ENCODE data around the gene TCF4.

The TCF4 gene

DNA sequence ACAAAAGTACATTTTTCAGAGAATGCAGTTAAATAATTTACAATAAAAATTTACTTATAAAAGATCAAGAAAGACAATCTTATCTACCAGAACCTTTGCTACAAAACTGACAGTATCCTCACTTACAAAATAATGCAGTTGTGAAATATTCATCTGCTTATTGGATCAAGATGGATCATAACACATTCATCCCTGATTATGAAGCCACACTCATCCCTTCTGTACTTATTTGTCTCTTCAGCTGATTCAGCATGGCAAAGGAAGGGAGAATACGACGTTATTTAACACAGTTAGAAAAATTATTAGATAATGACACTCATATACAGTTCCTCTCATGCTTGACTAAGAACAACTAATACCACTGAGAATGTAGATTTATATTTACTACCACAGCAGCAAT, 46.4 kb downstream of the TCF4 start:
- DNase-seq = no peak

DNA sequence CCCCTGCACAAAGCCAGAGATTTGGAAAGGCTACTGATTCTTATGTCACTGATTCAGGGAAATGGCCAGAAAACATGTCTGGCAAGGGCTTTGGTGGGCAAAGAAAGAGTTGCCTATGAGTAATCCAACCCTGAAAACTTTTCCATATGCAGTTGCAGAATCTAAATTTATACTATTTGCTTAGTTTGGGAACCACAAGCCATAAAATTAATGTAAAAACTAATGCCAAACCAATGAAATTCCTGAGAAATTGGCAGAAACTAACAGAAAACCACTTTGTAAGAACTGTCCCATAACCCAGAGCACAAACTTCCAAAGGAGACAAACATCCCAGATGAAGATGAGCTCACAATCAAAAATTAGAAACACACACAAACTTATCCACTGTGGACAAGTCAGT, 48.8 kb downstream of the TCF4 start:
- DNase-seq = no peak

DNA sequence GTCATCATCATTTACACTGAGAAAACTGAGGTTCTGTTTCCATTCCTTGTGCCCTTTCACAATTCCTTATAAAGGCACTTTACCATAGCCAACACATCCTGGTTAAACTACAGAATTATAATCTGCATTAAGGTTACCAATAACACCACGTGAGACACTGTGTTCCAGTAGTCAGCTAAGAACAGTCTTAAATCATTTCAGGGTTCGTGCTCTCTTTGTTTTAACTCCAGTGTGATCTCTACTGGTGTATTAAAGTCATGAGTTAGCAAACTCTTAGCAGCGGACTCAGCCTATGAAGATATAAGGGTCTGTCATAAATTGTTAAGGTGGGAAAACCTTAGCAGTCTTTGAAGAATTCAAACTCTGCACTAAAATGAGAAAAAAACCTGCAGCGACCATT, 53.0 kb downstream of the TCF4 start:
- DNase-seq = no peak

DNA sequence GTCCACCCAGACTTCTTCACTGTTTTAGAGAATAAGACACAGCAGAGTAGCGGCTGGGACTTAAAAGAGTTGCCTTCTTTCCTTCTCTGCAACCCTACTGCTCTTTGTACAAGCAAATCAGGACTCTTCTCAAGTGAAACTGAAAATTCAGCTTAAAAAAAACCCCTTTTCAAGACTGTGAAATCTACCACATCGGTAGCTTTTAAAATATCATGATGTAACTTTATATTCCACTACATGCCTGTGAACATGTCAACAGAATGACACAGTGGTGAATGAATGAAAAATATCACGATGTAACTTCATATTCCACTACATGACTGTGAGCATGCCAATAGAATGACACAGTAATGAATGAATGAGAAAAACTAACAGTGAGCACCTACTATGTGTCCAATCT, 53.4 kb downstream of the TCF4 start:
- DNase-seq = peak; percentile 41

DNA sequence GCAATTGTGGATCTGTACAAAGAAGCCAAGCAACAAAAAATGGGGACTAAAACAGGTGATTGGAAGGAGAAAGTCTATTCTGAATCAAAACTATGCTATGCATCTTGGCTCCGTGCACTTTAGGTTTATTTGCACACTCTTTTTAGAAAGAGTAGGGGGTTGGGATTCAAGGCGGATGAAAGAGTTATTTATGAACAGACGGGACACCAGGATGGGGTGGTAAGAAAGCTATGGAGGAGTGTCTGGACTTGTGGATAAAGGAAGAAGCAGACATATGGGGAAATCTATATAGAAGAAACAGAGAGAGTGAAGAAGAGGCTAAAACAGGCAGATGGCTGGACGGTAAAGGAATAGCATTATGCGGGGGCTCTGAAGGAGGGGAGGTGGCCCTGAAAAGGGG, 57.8 kb downstream of the TCF4 start:
- DNase-seq = no peak

DNA sequence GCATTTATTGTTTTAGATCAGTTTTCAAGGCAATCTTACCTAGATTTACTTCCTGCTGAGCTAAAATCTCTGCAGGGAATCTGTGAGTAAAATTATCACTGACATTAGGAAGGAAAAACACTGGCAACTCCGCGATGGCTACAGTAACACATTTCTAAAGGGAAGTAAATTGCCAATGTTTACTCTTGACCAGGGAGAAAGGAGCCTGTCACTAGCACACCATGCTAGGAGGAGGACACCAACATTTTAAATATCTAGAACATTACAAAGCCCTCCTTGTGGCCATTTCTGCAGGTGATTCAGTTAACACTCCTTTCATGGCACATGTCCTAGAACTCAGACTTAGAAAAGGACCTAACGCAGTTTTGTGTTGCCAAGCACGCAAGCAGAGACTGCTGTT, 58.4 kb downstream of the TCF4 start:
- DNase-seq = no peak

DNA sequence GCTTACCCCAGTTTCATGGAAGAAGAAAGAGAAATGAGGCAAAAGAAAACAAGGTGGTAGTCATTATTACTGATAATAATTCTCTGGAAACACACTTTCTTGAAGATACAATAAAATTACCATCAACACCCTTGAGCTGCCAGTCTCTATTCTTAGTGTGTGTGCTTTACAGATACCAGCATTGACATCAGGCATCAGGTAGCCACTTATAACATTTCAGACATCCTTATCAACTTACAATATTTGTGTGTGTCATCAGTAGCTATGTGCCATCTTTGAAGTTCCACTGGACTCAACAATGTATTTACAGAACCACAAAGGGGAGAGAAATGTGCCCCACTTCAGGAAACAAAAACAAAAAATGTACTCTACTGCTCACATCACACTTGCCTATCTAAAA, 62.1 kb downstream of the TCF4 start:
- DNase-seq = no peak

DNA sequence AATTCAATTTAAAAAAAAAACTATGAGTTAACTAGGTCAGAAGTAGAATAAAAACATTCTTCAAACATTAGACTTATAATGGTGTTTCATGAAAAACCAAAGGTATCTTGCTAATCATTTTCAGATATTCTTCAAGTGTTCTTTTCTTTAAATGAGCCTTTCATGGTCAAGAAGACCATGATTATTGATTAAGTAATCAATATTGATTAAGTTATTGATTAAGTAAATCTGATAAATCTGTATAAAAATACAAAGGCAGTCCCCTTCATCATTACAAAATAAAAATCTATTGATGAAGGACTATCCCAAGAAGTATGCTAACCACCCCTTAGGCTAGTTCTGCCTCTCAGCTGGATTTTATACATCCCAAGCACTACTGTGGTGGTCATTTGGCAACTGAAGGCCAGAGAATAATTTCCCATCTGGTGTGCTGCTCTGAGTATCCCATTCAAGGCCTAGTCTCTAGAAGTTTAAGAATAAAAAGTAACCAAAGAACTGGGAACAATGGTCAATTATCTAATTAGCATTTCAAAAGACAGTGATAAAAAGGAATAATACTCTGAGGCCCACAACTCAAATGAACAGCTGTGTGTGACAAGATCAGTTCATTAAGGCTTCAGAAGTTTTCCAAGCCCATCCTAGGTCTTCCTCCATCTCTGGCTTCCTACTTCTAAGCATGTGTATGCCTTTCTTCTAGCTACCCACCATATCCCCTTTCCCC, 63.5 kb downstream of the TCF4 start:
- DNase-seq = no peak

DNA sequence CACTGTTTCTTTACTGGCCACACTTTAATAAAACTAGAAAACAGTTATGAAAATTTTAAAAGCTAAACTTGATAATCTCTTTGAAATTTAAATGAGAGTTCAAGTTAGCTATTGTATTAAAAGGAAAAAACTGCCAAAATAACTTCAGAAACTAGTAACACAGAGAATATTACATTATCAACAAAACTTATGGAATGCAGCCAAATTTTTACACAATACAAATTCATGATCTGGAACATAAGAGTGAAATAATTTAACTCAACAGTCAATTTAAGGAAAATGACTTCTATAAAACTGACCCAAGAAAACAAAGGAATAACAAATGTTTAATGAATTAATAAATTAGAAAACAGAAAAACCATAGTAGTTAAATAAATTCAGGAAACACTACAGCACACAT, 65.0 kb downstream of the TCF4 start:
- DNase-seq = no peak

DNA sequence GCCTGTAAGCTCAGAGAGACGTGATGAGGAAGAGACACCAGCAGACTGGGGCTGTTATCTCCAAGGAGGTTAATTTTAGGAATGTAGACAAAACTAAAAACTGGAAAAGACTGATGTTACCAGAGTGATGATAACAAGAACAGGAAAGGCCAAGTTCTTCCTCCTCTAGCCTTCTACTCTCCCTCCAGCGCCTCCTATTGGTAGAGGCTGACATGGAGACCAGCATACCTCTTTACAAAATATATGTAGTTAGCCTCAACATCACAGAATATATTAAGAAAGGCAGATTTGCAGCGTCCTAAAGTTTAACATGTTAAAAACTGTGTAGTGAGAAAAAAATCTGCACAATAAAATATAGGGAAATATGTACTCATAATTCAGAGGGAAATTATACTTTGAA, 66.0 kb downstream of the TCF4 start:
- DNase-seq = peak; percentile 51

DNA sequence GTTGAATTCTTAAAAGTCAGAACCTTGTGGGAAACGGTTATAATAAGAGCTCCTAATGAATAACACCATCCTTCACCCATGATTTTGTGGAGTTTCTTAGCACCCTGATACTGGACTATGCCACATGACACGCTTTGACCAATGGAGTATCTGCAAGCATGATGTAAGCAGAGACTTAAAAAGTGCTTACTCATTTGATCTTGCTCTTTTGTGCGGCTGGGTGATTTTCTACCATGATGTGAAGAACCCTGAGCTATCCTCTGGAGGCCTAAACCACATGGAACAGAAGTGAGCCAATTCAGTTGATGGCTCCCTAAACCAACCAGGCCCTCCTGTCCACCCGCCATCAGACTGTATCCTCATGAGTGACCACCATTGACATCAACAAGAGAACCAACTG, 70.9 kb downstream of the TCF4 start:
- no peak for DNase-seq

DNA sequence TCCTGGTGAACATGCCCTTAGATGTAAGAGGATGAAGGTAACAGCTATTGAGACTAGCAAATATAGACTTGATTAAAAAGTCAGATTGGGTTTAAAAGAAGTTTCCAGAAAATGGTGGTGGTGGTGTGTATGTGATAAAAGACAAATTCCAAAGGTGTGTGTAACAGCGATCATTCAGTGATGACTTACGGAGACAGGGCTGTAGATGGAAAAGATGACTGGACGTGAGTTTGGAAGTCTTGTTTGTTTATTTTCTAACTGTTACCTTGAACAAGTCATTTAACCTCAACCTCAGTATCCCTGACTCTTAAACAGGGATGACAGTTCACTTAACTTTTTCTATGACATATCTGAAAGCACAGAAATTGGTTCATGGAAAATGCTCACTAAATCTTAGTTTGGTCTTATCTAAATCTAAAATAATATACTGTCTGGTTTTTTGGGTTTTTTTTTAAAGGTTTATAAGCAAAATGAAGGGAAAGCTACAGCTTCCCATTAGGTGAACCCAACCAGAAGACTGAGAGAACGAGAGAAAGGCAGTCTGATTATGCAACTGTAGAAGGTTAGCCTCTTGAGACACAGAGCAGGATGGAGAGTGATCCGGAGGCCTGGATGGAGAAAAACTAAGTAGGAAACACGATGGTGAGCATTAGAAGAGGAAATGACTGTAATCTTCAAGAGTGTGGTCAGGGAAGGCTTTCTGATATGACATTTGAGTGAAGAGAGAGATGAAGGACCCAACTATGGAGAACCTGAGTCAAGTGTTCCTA, 71.9 kb downstream of the TCF4 start:
- peak; percentile 2 for DNase-seq

DNA sequence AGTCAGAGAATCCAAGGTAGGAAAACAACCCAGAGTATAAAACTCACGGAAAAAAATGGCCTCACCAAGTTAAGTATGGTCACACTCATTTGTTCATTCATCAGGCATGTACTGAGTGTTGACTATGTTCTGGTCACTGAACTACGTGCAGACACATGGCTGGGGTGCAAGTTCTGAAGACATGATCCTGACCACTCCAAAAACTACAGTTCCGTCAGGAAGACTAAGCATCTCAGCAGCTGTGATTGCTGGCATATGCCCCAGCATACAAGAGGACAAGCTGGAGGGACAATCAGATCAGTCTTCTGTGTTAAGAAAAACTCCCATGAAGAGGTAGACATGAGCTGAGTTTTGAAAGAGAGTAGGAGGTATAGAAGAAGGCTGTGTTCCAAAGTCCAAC, 72.8 kb downstream of the TCF4 start:
- DNase-seq = no peak

DNA sequence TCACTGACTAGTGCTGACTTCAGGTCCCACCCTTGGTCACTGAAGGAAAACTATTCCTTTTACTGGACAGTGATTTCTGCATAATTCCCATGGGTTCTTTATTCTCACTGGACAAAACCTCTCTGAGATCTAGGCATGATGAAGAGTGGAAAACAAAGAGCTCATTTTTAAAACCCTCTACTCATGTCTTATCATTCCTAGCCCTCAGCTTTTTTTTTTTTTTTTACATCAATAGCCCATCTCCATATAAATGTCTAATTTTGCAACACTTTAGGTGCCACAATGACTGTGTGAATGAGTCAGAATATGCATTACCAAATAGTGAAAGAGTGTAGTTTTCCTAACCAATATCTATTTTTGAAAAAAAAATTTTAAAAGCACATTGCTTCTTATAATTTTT, 74.8 kb downstream of the TCF4 start:
- peak; percentile 56 for DNase-seq

DNA sequence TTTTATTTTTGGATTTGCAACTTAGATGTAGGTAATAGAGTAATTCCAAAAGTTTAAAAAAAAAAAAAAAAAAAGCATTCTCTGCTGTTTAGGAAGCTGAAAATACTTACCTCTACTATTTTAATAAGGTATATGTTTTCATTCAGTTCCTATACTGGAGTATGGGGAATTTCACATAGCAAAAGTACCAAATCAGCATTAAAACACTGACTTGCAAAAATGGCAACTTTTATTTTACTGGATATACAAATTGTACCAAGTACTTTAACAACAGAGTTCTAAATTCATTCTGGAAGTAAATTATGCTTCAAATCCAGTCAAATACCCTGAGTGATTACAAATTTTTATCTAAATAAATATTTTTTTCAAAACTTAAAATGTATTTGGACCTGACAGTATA, 76.7 kb downstream of the TCF4 start:
- DNase-seq = no peak

DNA sequence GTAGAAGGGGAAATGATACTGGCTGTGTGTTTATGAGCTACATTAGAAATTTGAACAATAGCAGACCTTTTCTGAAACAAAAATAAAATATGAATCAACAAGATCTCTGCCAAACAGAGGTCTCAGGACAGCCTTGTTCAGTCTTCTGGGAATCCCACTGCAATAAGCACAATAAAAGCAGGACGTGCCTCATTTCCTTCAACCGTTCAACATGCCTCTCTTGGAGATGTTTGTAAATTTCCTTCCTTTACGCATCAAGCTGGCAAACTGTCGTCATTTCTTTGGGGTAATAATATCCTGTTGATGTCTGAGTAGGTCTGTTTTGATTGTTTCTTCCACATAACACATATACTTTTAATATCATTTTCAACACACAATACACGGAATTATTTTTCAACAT, 77.2 kb downstream of the TCF4 start:
- DNase-seq = peak; percentile 91

DNA sequence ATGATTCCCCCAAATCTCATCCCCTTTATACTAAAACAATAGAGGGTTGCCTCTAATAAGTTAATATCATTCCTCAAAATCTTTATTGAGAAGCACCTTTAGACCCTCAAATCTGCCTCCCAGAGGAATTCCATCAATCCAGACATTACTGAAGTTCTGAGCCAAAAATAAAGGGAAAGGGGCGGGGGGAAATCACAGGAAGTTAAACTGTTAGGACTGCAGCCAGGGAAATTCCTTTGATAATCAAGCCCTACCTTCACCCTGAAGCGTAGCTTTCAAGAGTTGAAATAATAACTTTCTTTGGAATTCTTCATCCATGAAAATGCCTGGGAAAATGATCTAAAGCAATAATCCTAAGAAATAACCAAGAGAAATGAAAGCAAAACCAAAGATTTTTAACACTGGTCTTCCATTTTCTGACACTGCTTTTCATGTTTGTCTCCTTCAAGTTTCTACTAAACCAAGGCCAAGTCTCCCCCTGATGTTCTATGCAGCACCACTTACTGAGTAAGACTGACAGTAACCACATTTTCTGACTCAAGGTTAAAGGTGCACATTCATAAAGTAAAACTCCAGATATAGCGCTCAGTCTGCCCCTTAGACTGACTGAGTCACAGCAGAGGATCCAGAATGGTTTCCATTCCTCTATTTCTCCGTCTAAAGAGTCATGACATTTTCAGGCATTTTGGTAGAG, 78.2 kb downstream of the TCF4 start:
- peak; percentile 84 for DNase-seq

DNA sequence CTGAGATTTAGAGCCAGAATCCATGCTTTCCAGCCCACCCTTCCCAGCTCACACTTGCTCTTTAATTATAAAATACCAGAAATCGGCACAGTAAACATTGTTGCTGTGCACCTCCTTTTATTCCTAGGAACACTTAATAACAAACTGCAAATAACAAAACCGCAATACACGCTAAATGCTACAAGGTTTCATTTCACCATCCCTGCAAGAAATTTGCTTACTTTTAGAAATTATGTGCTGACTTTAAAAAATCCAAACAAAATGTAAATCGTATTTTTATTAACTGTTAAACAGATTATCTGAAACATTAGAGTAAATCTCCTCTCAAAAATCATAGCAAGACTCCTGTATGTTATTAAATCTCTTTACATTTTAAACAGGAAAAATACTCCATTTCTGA, 79.3 kb downstream of the TCF4 start:
- no peak for DNase-seq

DNA sequence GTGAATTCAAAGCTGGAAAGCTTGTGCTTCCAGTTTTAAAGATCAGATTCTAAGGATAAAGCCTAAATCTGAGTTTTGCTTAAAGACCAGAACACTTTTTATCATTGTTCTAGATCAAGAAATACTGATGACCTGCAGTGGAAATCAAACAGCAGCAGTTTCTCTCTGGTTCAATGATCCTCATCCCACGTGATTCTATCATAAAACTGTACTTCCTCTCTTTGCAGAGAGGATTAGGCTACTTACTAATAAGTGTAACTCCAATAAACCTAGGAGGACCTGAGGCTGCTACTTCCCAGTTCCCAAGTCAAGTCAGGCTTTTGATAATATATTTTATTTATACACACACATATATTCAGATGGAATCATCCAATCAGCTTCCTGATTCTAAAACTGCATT, 81.9 kb downstream of the TCF4 start:
- peak; percentile 19 for DNase-seq

DNA sequence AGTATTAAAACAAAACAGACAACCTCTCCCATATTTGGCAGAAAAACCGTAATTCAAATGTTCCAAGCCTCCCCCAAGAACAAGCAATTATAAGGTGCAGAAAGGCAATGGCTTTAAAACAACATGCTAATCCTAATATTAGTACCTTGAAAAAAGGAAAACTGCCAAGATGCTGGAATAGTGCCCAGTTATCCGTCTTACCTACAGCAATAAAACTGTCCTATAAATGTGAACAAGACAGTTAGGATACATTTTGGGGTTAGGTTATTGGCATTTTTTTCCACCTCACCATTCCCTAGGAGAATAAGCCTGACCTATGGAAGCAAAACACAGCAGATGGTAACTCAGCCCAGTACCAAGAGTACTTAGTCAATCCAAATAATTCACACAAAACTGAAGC, 83.2 kb downstream of the TCF4 start:
- DNase-seq = no peak

DNA sequence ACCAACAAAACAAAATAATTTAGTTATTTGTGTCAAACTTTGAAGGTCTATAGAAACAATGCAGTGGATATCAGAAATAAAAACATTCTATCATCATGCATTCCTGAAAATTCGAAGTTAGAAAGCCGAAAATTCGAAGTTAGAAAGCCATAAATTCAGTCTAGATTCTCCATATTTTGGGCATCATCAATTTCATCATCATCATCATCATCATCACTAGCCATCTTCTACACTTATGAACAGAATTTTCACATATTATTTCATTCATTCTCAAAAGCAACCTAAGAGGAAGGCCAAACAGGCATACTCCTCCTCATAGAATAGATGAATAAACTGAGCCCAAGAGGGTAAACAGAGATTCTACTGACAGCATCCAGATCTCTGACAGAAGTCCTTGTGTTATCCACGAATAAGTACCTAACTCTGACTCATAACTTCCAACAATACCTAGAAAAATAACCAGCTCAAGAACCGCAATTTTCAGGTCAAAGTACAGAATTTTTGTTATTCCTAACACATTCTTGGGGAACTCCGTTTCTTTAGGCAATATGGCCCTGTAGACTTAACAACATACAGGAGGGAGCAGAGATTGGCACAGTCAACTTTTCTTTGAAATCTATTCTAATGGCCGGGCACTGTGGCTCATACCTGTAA, 84.7 kb downstream of the TCF4 start:
- no peak for DNase-seq

DNA sequence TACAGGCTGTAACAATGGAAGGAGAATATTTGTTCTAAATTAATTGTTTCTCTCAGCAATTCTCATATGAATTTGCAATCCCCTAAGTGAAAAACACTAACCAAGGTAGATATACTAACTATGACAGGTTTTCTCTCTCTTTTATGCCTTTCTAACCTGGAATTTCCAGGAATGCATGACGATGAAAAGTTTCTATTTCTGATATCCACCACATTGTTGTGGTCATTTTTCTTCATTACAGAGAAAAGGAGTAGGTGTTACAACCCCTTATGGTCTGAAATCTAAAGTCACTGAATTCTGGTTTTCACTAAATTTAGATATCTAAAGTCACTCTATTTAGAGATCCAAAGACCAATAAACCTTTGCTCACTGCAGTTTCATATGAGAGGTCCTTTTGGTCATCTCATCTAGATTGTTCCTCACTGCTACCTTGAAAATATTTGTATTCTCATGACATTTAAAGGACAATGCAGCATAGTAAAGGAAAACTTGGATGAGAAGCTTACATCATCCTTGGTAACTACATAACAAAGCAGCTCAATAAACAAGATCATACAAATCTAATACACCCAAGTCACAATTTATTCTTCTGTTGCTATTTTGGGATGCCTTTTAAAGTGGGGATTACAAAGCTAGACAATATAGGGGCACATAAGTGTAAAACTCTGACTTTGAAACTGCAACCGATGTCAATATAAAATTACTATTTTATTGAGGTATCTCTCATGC, 85.8 kb downstream of the TCF4 start:
- no peak for DNase-seq

DNA sequence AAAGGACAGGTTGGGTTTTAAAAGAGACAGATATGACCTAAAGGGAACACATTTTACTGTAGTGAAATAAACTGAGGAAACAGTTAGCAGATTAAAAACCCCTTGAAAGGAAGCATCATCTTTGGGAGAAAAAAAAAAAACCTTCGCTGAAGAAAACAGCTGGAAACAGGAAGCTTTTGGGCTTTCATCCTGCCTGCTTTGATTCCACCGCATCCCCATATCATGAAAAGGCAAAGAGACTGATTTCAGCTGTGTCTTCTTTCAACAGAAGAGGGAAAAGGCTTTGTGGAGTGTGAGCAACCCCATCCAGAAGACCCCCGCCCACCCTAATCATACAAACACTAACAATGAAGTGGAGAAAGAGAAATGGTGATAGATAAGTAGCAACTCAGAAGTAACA, 86.4 kb downstream of the TCF4 start:
- DNase-seq = no peak
